RWPE1 (cell line): ENCODE data around the gene NFYB.
"Not testable (repeated sequence)": the region's sequence is repeated elsewhere in the genome, so short reads cannot be mapped to it uniquely, and the experiment has no call there.

Experiments
- CTCF ChIA-PET: fragments of 350-600 bp; sonication (Branson Sonifier 250); formaldehyde crosslinking; extraction: SDS; loops from one replicate; lab custom pipeline; 2021; lab: Yijun Ruan, JAX
- POLR2A ChIA-PET: fragments of 400-600 bp; formaldehyde crosslinking; extraction: SDS; loops from one replicate; lab custom pipeline; 2020; ENCODE audit warnings: antibody characterized with exemption; ENCODE audit not compliant: low non-redundant PET; lab: Yijun Ruan, JAX
- DNase-seq: peaks from one replicate; pipeline ENCODE4 v3.0.0; 2012; ENCODE audit warnings: low spot score
- H3K27ac ChIP-seq: fragments of 450-650 bp; 2 replicates; pipeline ENCODE4 v1.5.1; 2017
- CTCF ChIP-seq: fragments of 450-650 bp; conservative IDR thresholded peaks from 2 replicates; pipeline ENCODE4 v1.5.1; 2017; ENCODE audit warnings: low read depth, mild to moderate bottlenecking

NFYB gene

DNA sequence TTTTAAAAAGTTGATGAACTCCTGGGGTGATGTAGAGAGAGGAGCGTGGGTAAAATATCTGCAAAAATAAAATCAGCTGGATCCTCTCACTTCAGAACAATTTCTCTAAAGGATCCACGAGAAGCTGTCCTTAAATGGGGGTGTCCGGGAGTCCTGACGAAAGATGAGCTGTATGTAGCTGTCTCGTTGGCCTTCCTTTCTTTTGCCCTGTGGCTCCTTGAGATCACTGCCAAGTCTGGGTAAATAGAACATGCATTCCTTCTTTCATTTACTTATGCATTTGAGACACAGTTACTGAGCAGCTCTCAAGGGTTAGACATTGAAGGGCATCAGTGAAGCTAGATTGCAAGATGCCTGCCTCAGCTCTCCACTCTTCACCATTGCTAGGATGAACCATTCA, 42.4 kb upstream of the NFYB start:
- no peak for TF ChIP-seq CTCF
- no peak overlapping the region for H3K27ac ChIP-seq
- ChIA-PET POLR2A (no interaction called here), CTCF (interaction anchor here (0.7 kb wide), 1 partner anchor 59 kb away, joined by 3 read pairs; no protein-coding TSS in a partner anchor)
- DNase-seq = no peak

DNA sequence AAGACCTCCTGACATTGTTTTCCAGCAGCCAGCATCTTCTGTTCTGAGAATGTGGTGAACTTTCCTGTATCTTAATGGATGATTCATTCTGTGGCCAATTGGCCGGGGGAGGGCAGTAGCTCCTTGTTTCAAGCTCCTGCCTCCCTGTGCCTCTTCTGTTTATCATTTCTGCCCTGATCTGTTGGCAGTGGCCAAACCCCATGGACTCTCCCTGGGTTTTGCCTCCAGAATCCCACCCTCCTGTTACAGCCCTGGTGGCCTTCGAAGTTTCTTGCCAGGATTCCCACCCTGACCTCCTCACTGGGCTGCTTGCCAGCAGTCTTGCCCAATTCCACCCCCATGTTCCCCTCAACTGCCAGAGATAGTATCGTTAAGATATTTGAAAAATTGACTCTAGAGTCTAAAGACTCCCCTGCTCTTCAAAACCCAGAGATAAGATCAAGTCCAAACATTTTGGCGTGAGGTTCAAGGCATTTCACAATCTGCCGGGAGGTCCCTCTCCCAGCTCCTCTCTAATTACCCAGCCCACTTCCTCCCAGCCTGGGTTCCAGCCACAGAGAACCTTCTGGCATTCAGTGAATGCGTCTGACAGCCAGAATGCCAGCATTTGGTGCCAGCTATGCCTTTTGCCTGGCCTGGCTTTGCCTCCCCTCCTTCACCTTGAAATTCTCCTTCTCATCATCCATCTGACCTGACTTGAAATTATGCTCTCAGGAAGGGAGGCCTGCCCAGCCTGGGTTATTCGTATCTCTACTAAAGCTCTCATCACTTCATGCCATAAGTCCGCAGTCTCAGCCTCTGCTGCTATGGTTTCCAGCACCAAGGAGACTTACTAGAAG, 39.9 kb upstream of the NFYB start:
- H3K27ac ChIP-seq = peak overlapping the region; percentile 73
- ChIA-PET CTCF (no interaction called here), POLR2A (no interaction called here)
- peak; percentile 64 for DNase-seq
- peak; percentile 34; the same call in 1 of the 2 replicates for TF ChIP-seq CTCF

DNA sequence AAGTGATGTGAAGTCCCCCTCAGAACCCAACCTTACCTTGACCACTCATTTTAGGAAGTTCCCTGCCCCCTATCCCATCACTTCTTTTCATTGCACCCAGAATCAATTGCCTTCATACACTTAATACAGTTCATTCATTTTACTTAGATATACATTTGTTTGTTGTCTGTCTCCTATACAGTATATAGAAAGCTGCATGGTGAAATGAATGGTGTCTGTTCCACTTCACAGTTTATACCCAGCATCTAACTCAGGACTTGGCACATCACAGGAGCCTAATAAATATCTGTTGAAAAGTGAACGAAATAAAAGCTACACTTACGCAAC, 39.3 kb upstream of the NFYB start:
- TF ChIP-seq CTCF = no peak
- DNase-seq = no peak
- ChIA-PET POLR2A (no interaction called here), CTCF (no interaction called here)
- peak overlapping the region; percentile 73 for H3K27ac ChIP-seq

- TF ChIP-seq CTCF = no peak
- DNase-seq = no peak
- ChIA-PET CTCF (interaction anchor here (0.6 kb wide), 1 partner anchor 14 kb away, joined by 3 read pairs; no protein-coding TSS in a partner anchor), POLR2A (no interaction called here)
- H3K27ac ChIP-seq = no peak overlapping the region
Measured at GRCh38 chr12:104175726-104176247, 37.8 kb upstream of the NFYB start.

- POLR2A ChIA-PET, DNase-seq, H3K27ac ChIP-seq, CTCF ChIA-PET: not testable (repeated sequence)
Measured at GRCh38 chr12:104173804-104174203, 35.8 kb upstream of the NFYB start.

- no peak for DNase-seq
- POLR2A ChIA-PET = no interaction called here
- CTCF ChIA-PET = no interaction called here
- no peak overlapping the region for H3K27ac ChIP-seq
- TF ChIP-seq CTCF = no peak
Measured at GRCh38 chr12:104172570-104172947, 34.5 kb upstream of the NFYB start.
